ENCODE results near the gene PTPRM.

The PTPRM gene

GRCh38 chr18:7647500-7647899, 80.4 kb downstream of the PTPRM start:
- no peak overlapping the region for H3K4me3 ChIP-seq (replicated peaks in 1 of 2; ENCODE audit: low read depth in 2 of 2, low read length in 2 of 2)
- no peak for DNase-seq (ENCODE audit: low read depth in 2 of 2)
- no peak for TF ChIP-seq CTCF (IDR thresholded peaks at IDR 0.05; ENCODE audit: low read depth, low read length)

- H3K4me3 ChIP-seq (replicated peaks in 1 of 2; ENCODE audit: low read depth in 2 of 2, low read length in 2 of 2), result no peak overlapping the region
- DNase-seq (ENCODE audit: low read depth in 2 of 2), result no peak
- no peak for TF ChIP-seq CTCF (IDR thresholded peaks at IDR 0.05; ENCODE audit: low read depth, low read length)
Measured at GRCh38 chr18:7657050-7657449, 89.9 kb downstream of the PTPRM start.

DNA sequence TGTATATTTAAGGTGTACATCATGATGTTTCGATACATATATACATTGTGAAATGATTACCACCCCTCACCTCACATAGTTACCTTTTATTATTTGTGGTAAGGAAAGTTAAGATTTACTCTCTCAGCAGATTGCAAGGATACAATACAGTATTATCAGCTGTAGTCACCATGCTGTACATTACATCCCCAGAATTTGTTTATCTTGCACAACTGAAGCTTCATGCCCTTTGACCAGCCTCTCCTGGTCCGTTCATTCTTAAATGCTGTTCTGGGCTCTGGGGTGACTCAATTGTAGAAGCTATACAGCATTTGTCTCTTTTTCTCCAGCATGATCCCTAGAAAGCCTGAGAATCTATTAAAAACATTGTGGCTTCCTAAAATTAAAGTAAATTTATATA, 90.8 kb downstream of the PTPRM start:
- H3K4me3 ChIP-seq (replicated peaks in 1 of 2; ENCODE audit: low read depth in 2 of 2, low read length in 2 of 2), result no peak overlapping the region
- peak in 1 of 2 donors; percentile 16 for DNase-seq (ENCODE audit: low read depth in 2 of 2)
- no peak for TF ChIP-seq CTCF (IDR thresholded peaks at IDR 0.05; ENCODE audit: low read depth, low read length)

- no peak for DNase-seq (ENCODE audit: low read depth in 2 of 2)
- H3K4me3 ChIP-seq (replicated peaks in 1 of 2; ENCODE audit: low read depth in 2 of 2, low read length in 2 of 2), result no peak overlapping the region
- TF ChIP-seq CTCF (IDR thresholded peaks at IDR 0.05; ENCODE audit: low read depth, low read length), result no peak
Measured at GRCh38 chr18:7658701-7659100, 91.6 kb downstream of the PTPRM start.

- H3K4me3 ChIP-seq (replicated peaks in 1 of 2; ENCODE audit: low read depth in 2 of 2, low read length in 2 of 2), result no peak overlapping the region
- DNase-seq (ENCODE audit: low read depth in 2 of 2), result no peak
- no peak for TF ChIP-seq CTCF (IDR thresholded peaks at IDR 0.05; ENCODE audit: low read depth, low read length)
Measured at GRCh38 chr18:7661207-7661606, 94.1 kb downstream of the PTPRM start.

DNA sequence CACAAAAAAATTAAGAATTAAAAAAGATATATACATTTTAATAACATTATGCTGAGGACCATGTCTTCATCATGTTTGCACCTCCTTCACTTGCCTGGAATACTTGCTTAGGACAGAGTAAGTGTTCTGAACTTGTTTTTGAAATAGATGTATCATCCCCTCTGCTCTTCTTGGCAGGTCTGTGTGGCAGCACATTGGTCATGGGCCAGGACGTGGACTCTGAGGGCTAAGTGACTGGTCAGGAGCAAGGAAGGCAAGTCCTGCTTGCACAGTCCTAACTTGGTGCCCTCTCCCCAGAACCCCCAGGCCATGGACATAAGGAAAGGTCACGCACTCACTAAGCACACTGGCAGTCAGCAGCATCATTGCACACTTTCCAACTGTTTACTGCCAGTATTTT, 95.8 kb downstream of the PTPRM start:
- no peak for TF ChIP-seq CTCF (IDR thresholded peaks at IDR 0.05; ENCODE audit: low read depth, low read length)
- H3K4me3 ChIP-seq (replicated peaks in 1 of 2; ENCODE audit: low read depth in 2 of 2, low read length in 2 of 2), result no peak overlapping the region
- no peak for DNase-seq (ENCODE audit: low read depth in 2 of 2)
